GM12873 (cell line): ENCODE measurements around the gene DNAJB7.

Experiments
- TF ChIP-seq, protein P1 (sequence below): IDR thresholded peaks from 2 replicates; pipeline ENCODE4 v1.5.1; 2012; ENCODE audit warnings: low read depth, mild to moderate bottlenecking, moderate library complexity, low read length, control low read depth; ENCODE audit not compliant: insufficient read depth; ENCODE audit errors: missing control alignments

DNAJB7 gene

DNA sequence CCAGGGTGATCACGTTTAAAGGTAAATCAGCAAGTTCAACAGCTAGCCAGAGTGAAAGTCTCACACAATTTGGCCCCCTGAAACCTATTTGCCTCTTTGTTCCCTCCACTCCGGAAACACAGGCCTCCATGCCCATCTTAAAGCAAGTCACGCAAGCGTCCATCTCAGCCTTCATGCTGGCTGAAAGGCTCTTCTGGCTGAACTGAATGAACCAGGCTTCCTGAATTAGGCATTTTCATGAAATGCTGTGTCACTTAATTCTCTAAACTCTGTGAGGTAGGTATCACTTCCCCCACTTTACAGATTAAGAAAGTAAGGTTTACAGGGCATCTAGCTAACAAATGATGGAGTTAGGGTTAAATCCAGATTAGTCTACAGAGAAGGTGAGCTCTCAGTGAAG, 44.2 kb downstream of the DNAJB7 start:
- TF ChIP-seq, protein P1, sequence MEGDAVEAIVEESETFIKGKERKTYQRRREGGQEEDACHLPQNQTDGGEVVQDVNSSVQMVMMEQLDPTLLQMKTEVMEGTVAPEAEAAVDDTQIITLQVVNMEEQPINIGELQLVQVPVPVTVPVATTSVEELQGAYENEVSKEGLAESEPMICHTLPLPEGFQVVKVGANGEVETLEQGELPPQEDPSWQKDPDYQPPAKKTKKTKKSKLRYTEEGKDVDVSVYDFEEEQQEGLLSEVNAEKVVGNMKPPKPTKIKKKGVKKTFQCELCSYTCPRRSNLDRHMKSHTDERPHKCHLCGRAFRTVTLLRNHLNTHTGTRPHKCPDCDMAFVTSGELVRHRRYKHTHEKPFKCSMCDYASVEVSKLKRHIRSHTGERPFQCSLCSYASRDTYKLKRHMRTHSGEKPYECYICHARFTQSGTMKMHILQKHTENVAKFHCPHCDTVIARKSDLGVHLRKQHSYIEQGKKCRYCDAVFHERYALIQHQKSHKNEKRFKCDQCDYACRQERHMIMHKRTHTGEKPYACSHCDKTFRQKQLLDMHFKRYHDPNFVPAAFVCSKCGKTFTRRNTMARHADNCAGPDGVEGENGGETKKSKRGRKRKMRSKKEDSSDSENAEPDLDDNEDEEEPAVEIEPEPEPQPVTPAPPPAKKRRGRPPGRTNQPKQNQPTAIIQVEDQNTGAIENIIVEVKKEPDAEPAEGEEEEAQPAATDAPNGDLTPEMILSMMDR, result no peak

DNA sequence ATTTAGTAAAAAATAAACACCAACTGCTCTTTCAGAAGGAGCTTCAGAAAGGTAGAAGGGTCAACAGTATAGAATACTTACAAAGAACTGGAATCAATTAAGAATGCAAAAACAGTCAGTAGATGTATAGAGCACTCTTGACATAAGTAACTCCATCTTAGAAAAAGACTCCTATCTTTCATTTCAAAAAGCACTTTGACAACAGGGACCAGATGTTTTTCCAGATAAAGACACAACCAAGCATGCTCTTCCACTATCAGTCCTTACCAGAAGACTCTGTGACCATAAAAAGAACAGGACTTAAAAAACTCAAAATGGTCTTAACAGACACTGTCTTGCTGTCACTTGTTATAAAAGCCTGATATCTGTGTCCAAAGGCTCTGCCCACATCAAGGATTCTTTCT, 48.0 kb downstream of the DNAJB7 start:
- TF ChIP-seq, protein P1, result no peak
